Adrenal gland (tissue), 12 donors: ENCODE data around the gene DHH. TPM values are rescaled to one million over a fixed set of nuclear protein-coding genes. Genes with fewer than 3 reads are reported as not detected.

Experiments
- DNase-seq, 7 donors: peaks; one replicate each; pipeline ENCODE4 v3.0.0-alpha.2; 2019 to 2020
- H3K27ac ChIP-seq, 5 donors: fragments of 200-600 bp; sonication (generic) in 4 of 5; 1 replicate in 3 of 5; 2 replicates in 2 of 5; pipeline versions ENCODE4 v1.5.1 to v1.8.0; 2016 to 2020; ENCODE audit warnings: mild to moderate bottlenecking in 1 of 5
- H3K27me3 ChIP-seq: fragments of 200-600 bp; 2 replicates; pipeline ENCODE4 v1.8.0; 2021
- H3K36me3 ChIP-seq, 2 donors: fragments of 200-600 bp; replicated peaks in 1 of 2; 1 replicate in 1 of 2; 2 replicates in 1 of 2; pipeline versions ENCODE4 v1.5.1 to v1.8.0; 2018 to 2022
- H3K4me1 ChIP-seq, 2 donors: fragments of 200-600 bp; replicated peaks in 1 of 2; 1 replicate in 1 of 2; 2 replicates in 1 of 2; pipeline versions ENCODE4 v1.5.1 to v1.8.0; 2018 to 2021
- H3K4me3 ChIP-seq, 4 donors: fragments of 200-600 bp; sonication (generic) in 3 of 4; one replicate each; pipeline ENCODE4 v1.5.1; 2016 to 2018
- H3K9me3 ChIP-seq, 3 donors: fragments of 200-600 bp; sonication (generic) in 1 of 3; replicated peaks in 1 of 3; 1 replicate in 2 of 3; 2 replicates in 1 of 3; pipeline versions ENCODE4 v1.5.1 to v1.8.0; 2016 to 2021
- POLR2A ChIP-seq, 2 donors: fragments of 450-650 bp; IDR thresholded peaks; one replicate each; pipeline ENCODE4 v1.6.1; 2017; ENCODE audit warnings: antibody characterized with exemption in 2 of 2, mild to moderate bottlenecking in 2 of 2, moderate library complexity in 1 of 2
- WGBS, 4 donors: extraction: QIAGEN DNeasy Blood & Tissue Kit in 2 of 4; methylation state at CpG; one replicate each; pipeline versions ENCODE4 v1.1.5 to v1.1.7; 2013 to 2017; 5-methylcytosine and 5-hydroxymethylcytosine counted together
- intact Hi-C, 2 donors: fragments of 100-400 bp; cut with DNase I; formaldehyde crosslinking; loops; one replicate each; pipeline versions ENCODE4 v1.14.1 to v1.15.0; 2022 to 2023
- polyA plus RNA-seq, 3 donors: library from polyadenylated mRNA; stranded (reverse); fragments of 200-250 nt in 2 of 3; fragments of 350-450 nt in 1 of 3; fragmentation: Illumina TruSeq in 1 of 3; extraction: RNeasy Lipid Tissue Mini Kit (QIAGEN cat#74804) in 1 of 3; gene quantifications; one replicate each; pipeline ENCODE4 v1.2.3, GENCODE V29; 2013 to 2014
- total RNA-seq, 9 donors: library from RNA; depleted of rRNA in 4 of 9; stranded (reverse); fragments of >200 nt in 4 of 9; fragments of 120-200 nt in 1 of 9; fragmentation: NEBNext Ultra II Directional in 1 of 9; extraction: Animal tissue kit (Norgen Biotek cat#: 25700) in 1 of 9; gene quantifications; one replicate each; pipeline versions ENCODE4 v1.1.0 to v1.2.4, GENCODE V29; 2013 to 2023
- TF ChIP-seq, protein P1 (sequence below), 6 experiments: fragments of 450-650 bp in 4 of 6; fragments of 200-600 bp in 2 of 6; sonication (generic) in 1 of 6; IDR thresholded peaks; 1 replicate in 5 of 6; 2 replicates in 1 of 6; pipeline versions ENCODE4 v1.5.1 to v1.8.0; 2016 to 2021; ENCODE audit warnings: antibody characterized with exemption in 6 of 6, mild to moderate bottlenecking in 2 of 6, moderate library complexity in 1 of 6
- donor health status: healthy with polysubstance abuse.
- donor health status: Bipolar disorder and iron deficiency.
- donor health status: DM: yes; HTN: yes; CAD: no.
- donor health status: DM: no; HTN: no; CAD: no.
- donor health status: DM: no; HTN: no; CAD: no.
- donor health status: DM: yes; HTN: yes; CAD: no.

DHH gene
- total and polyA plus RNA-seq, 12 donors, result 0.13 to 5.9 (median 0.50) TPM

DNA sequence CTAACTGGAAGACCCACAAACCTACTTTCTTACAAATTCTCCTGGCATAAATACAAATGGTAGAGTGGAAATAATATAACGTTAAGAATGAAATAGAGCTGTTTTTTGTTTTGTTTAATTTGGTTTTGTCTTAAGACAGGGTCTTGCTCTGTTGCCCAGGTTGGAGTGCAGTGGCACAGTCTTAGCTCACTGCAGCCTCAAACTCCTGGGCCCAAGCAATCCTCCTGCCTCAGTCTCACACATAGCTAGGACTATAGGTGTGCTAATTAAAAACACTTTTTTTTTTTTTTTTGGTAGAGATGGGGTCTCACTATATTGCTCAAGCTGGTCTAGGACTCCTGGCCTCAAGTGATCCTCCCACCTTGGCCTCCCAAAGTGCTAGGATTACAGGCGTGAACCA, 4.1 kb upstream of the DHH start:
- DNase-seq, result no peak
- Histone ChIP-seq H3K27me3 (no peaks in the 10 kb centered on the region), H3K9me3 (no peaks in the 10 kb centered on the region), H3K36me3 (peaks cover 0 to 70% of the 10 kb centered on the region in 2 donors), H3K27ac (no peak overlapping the region), H3K4me1 (peaks cover 10 to 19% of the 10 kb centered on the region in 2 donors), H3K4me3 (no peak overlapping the region)
- TF ChIP-seq, protein P1, sequence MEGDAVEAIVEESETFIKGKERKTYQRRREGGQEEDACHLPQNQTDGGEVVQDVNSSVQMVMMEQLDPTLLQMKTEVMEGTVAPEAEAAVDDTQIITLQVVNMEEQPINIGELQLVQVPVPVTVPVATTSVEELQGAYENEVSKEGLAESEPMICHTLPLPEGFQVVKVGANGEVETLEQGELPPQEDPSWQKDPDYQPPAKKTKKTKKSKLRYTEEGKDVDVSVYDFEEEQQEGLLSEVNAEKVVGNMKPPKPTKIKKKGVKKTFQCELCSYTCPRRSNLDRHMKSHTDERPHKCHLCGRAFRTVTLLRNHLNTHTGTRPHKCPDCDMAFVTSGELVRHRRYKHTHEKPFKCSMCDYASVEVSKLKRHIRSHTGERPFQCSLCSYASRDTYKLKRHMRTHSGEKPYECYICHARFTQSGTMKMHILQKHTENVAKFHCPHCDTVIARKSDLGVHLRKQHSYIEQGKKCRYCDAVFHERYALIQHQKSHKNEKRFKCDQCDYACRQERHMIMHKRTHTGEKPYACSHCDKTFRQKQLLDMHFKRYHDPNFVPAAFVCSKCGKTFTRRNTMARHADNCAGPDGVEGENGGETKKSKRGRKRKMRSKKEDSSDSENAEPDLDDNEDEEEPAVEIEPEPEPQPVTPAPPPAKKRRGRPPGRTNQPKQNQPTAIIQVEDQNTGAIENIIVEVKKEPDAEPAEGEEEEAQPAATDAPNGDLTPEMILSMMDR (IDR thresholded peaks at IDR 0.05), result no peak
- no peak for TF ChIP-seq POLR2A (IDR thresholded peaks at IDR 0.05)
- 80 to 95% (median 88%) methylated on average over 2 of the region's 2 CpGs for WGBS, 4 donors
- intact Hi-C loops, result no loop called here

GRCh38 chr12:49098035-49098451, 3.4 kb upstream of the DHH start:
- DNase-seq, result peak; percentile 34 to 75 (median 45)
- Histone ChIP-seq H3K9me3 (no peaks in the 10 kb centered on the region), H3K27me3 (peaks cover 1% of the 10 kb centered on the region), H3K4me1 (peaks cover 10 to 14% of the 10 kb centered on the region in 2 donors), H3K4me3 (no peak overlapping the region), H3K36me3 (peaks cover 0 to 63% of the 10 kb centered on the region in 2 donors), H3K27ac (no peak overlapping the region)
- TF ChIP-seq, protein P1 (IDR thresholded peaks at IDR 0.05), result peak; percentile 53 to 71 (median 64)
- TF ChIP-seq POLR2A (IDR thresholded peaks at IDR 0.05), result no peak
- WGBS, 4 donors, result 46 to 73% (median 63%) methylated on average over 2 to 4 of the region's 4 CpGs
- intact Hi-C loops, result no loop called here

DNA sequence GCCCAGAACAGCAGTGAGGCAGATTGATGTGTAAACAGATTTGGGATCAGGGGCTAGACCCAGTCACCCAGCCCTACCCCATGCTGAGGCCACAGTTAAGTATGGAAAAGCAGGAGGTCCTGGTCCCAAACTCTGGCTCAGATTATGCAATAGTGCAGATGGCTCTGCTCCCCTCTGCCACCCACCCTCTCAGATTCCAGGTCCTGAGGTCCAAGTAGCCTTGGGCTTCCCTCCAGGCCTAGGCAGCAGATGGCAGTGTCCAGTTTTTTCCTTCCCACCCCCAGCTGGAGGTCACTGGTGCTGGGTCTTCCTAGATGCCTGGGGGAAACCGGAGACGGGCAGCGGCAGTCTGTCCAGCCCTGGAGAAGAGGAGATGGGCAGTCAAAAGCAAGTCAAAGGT, 2.8 kb upstream of the DHH start:
- peaks cover 6% of the 10 kb centered on the region for H3K27me3 ChIP-seq
- peaks cover 10 to 19% of the 10 kb centered on the region in 2 donors for H3K4me1 ChIP-seq
- H3K9me3 ChIP-seq, result no peaks in the 10 kb centered on the region
- intact Hi-C loops, result no loop called here
- TF ChIP-seq, protein P1 (IDR thresholded peaks at IDR 0.05), result no peak
- TF ChIP-seq POLR2A (IDR thresholded peaks at IDR 0.05), result no peak
- H3K27ac ChIP-seq, result no peak overlapping the region
- WGBS, 4 donors, result 61 to 68% (median 65%) methylated on average over 3 of the region's 3 CpGs; no CpG with 5 or more reads in 1 of the 4 donors
- peaks cover 0 to 57% of the 10 kb centered on the region in 2 donors for H3K36me3 ChIP-seq
- peak in 3 of 7 donors; percentile 42 to 43 (median 42) for DNase-seq
- no peak overlapping the region for H3K4me3 ChIP-seq

DNA sequence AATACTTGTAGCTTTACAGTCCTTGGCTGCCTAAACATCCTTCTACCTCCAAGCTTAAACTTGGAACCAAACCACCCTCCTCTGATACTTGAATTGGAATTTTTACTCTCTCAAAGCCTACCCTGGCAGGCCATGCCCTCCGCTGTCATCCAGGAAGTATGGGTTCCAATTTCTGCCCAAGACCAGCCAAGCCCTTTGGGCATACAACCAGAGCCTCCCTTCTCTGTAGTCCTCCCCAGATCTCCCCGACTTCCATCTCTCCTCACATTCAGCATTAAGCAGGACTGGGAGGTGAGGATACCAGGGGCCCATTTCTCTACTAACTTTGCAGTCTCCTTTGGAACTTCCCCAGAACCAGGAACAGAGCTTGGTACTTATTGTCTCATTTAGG, 369 bp upstream of the DHH start:
- 63 to 85% (median 81%) methylated on average over 2 of the region's 2 CpGs for WGBS, 4 donors
- Histone ChIP-seq H3K36me3 (peaks cover 0 to 33% of the 10 kb centered on the region in 2 donors), H3K27ac (no peak overlapping the region), H3K4me1 (peaks cover 10 to 35% of the 10 kb centered on the region in 2 donors), H3K4me3 (no peak overlapping the region), H3K9me3 (no peaks in the 10 kb centered on the region), H3K27me3 (peaks cover 12% of the 10 kb centered on the region)
- DNase-seq, result no peak
- TF ChIP-seq, protein P1 (IDR thresholded peaks at IDR 0.05), result no peak
- TF ChIP-seq POLR2A (IDR thresholded peaks at IDR 0.05), result no peak
- intact Hi-C loops, result no loop called here
